Measurements from ENCODE around the gene ZFP14.

DNA sequence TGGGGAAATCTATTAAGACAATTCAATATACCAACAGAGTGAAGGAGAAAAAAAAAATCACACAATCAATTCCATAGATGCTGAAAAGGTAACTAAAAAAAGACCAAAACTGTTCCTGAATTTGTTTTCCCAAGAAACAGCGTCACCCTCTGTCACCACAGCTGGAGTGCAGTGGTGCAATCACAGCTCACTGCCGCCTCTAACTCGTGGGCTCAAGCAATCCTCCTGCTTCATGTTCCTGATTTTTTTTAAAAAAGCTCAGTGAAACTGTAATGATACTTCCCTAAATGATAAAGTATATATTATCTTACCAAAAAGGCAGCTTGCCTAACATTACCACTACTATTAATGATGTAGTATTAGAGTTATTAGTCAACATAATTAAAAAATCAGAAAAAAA is 19.6 kb upstream of the ZFP14 start:
- TF ChIP-seq, protein P1, sequence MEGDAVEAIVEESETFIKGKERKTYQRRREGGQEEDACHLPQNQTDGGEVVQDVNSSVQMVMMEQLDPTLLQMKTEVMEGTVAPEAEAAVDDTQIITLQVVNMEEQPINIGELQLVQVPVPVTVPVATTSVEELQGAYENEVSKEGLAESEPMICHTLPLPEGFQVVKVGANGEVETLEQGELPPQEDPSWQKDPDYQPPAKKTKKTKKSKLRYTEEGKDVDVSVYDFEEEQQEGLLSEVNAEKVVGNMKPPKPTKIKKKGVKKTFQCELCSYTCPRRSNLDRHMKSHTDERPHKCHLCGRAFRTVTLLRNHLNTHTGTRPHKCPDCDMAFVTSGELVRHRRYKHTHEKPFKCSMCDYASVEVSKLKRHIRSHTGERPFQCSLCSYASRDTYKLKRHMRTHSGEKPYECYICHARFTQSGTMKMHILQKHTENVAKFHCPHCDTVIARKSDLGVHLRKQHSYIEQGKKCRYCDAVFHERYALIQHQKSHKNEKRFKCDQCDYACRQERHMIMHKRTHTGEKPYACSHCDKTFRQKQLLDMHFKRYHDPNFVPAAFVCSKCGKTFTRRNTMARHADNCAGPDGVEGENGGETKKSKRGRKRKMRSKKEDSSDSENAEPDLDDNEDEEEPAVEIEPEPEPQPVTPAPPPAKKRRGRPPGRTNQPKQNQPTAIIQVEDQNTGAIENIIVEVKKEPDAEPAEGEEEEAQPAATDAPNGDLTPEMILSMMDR (IDR thresholded peaks at IDR 0.05; ENCODE audit: poor library complexity) = no peak
- TF ChIP-seq EZH2 (IDR thresholded peaks at IDR 0.05; ENCODE audit: borderline replicate concordance) (no peak), EZH2phosphoT487 (IDR thresholded peaks at IDR 0.05; ENCODE audit: low read depth, severe bottlenecking, unreplicated experiment) (no peak)
